Gastroesophageal sphincter (tissue), 4 donors: ENCODE data around the gene PTPRG. TPM values are rescaled to one million over a fixed set of nuclear protein-coding genes. Genes with fewer than 3 reads are reported as not detected.

Experiments
- ATAC-seq: fragments of 150-250 bp; one replicate; pipeline ENCODE4 v1.9.1; 2016; ENCODE audit warnings: mild to moderate bottlenecking, moderate library complexity
- H3K27ac ChIP-seq, 4 donors: fragments of 200-600 bp; sonication (generic) in 3 of 4; 1 replicate in 3 of 4; 2 replicates in 1 of 4; pipeline ENCODE4 v1.5.1; 2016 to 2019
- H3K27me3 ChIP-seq: fragments of 200-600 bp; sonication (generic); one replicate; pipeline ENCODE4 v1.5.1; 2019
- H3K36me3 ChIP-seq, 2 donors: fragments of 200-600 bp; sonication (generic); one replicate each; pipeline ENCODE4 v1.5.1; 2019; ENCODE audit warnings: control low read depth in 1 of 2
- H3K4me1 ChIP-seq, 3 donors: fragments of 200-600 bp; sonication (generic); 1 replicate in 2 of 3; 2 replicates in 1 of 3; pipeline ENCODE4 v1.5.1; 2016 to 2019; ENCODE audit warnings: control low read depth in 2 of 3
- H3K4me3 ChIP-seq, 2 donors: fragments of 200-600 bp; sonication (generic); one replicate each; pipeline ENCODE4 v1.5.1; 2019; ENCODE audit warnings: mild to moderate bottlenecking in 1 of 2, moderate library complexity in 1 of 2
- H3K9me3 ChIP-seq, 3 donors: fragments of 200-600 bp; sonication (generic); one replicate each; pipeline ENCODE4 v1.5.1; 2017 to 2019; ENCODE audit warnings: control low read depth in 2 of 3
- CTCF ChIP-seq, 4 experiments: fragments of 200-600 bp in 2 of 4; fragments of 450-650 bp in 2 of 4; sonication (generic) in 1 of 4; IDR thresholded peaks; one replicate each; pipeline ENCODE4 v1.5.1; 2017 to 2019; ENCODE audit warnings: antibody characterized with exemption in 4 of 4, mild to moderate bottlenecking in 2 of 4, moderate library complexity in 2 of 4
- EP300 ChIP-seq: sonication (generic); formaldehyde crosslinking; IDR thresholded peaks from one replicate; pipeline ENCODE4 v1.6.1; 2017; ENCODE audit warnings: antibody characterized with exemption, mild to moderate bottlenecking
- POLR2A ChIP-seq, 2 donors: fragments of 450-650 bp; IDR thresholded peaks; one replicate each; pipeline ENCODE4 v1.6.1; 2017; ENCODE audit warnings: antibody characterized with exemption in 2 of 2, mild to moderate bottlenecking in 2 of 2, moderate library complexity in 1 of 2
- POLR2AphosphoS5 ChIP-seq: sonication (generic); formaldehyde crosslinking; IDR thresholded peaks from one replicate; pipeline ENCODE4 v1.6.1; 2017; ENCODE audit warnings: antibody characterized with exemption
- WGBS, 2 donors: methylation state at CpG; one replicate each; pipeline ENCODE4 v1.1.5; 2018; ENCODE audit warnings: low coverage in 1 of 2; 5-methylcytosine and 5-hydroxymethylcytosine counted together
- total RNA-seq, 4 donors: library from RNA; depleted of rRNA; stranded (reverse); fragments of >200 nt; gene quantifications; one replicate each; pipeline ENCODE4 v1.1.0, GENCODE V29; 2016

Gene PTPRG
- total RNA-seq, 4 donors from 2014 or later: 48.7 to 81.9 (median 52.8) TPM

GRCh38 chr3:61831973-61832372, 270.6 kb downstream of the PTPRG start:
- no peak overlapping the region for H3K27ac ChIP-seq
- peaks cover 0 to 21% (median 6%) of the 10 kb centered on the region in 3 donors for H3K4me1 ChIP-seq
- H3K4me3 ChIP-seq: no peak overlapping the region
- 82 to 100% methylated on average over 1 of the region's 1 CpG for WGBS, 2 donors
- no peaks in the 10 kb centered on the region for H3K36me3 ChIP-seq
- H3K27me3 ChIP-seq: no peaks in the 10 kb centered on the region
- H3K9me3 ChIP-seq: no peaks in the 10 kb centered on the region
- TF ChIP-seq POLR2A (IDR thresholded peaks at IDR 0.05) (no peak), EP300 (no peak), CTCF (IDR thresholded peaks at IDR 0.05) (no peak), POLR2AphosphoS5 (no peak)
- ATAC-seq: no peak

- Histone ChIP-seq H3K27me3 (no peaks in the 10 kb centered on the region), H3K4me1 (peaks cover 0 to 21% (median 6%) of the 10 kb centered on the region in 3 donors), H3K27ac (no peak overlapping the region), H3K4me3 (no peak overlapping the region), H3K36me3 (no peaks in the 10 kb centered on the region), H3K9me3 (no peaks in the 10 kb centered on the region)
- ATAC-seq: no peak
- WGBS, 2 donors: 86% methylated on average over 5 to 6 of the region's 6 CpGs
- TF ChIP-seq POLR2A (IDR thresholded peaks at IDR 0.05): no peak
- no peak for TF ChIP-seq POLR2AphosphoS5
- TF ChIP-seq EP300: no peak
- no peak for TF ChIP-seq CTCF (IDR thresholded peaks at IDR 0.05)
These were observed 271.2 kb downstream of the PTPRG start for GRCh38 chr3:61832375-61833229.

GRCh38 chr3:61839256-61839655, 277.9 kb downstream of the PTPRG start:
- Histone ChIP-seq H3K4me1 (peaks cover 0 to 24% (median 6%) of the 10 kb centered on the region in 3 donors), H3K9me3 (no peaks in the 10 kb centered on the region), H3K27ac (no peak overlapping the region), H3K27me3 (no peaks in the 10 kb centered on the region), H3K4me3 (no peak overlapping the region), H3K36me3 (no peaks in the 10 kb centered on the region)
- WGBS, 2 donors: 41 to 43% methylated on average over 2 of the region's 2 CpGs
- TF ChIP-seq CTCF (IDR thresholded peaks at IDR 0.05) (no peak), POLR2AphosphoS5 (no peak), EP300 (no peak)
- no peak for ATAC-seq

- 77% methylated on average over 10 of the region's 10 CpGs for WGBS, 2 donors
- Histone ChIP-seq H3K4me1 (peaks cover 0 to 24% (median 6%) of the 10 kb centered on the region in 3 donors), H3K9me3 (no peaks in the 10 kb centered on the region), H3K36me3 (no peaks in the 10 kb centered on the region), H3K4me3 (no peak overlapping the region), H3K27ac (no peak overlapping the region), H3K27me3 (no peaks in the 10 kb centered on the region)
- TF ChIP-seq POLR2A (IDR thresholded peaks at IDR 0.05) (no peak), CTCF (IDR thresholded peaks at IDR 0.05) (no peak), POLR2AphosphoS5 (no peak), EP300 (no peak)
- ATAC-seq: no peak
These were observed 279.9 kb downstream of the PTPRG start for GRCh38 chr3:61841111-61841845.
